Vagina (tissue), 2 donors: ENCODE results near the gene CCDC178. TPM values are rescaled to one million over a fixed set of nuclear protein-coding genes. Genes with fewer than 3 reads are reported as not detected.

Experiments
- DNase-seq, 2 donors: peaks; one replicate each; pipeline ENCODE4 v3.0.0-alpha.2; 2017; ENCODE audit errors: extremely low spot score in 2 of 2
- H3K27ac ChIP-seq: fragments of 200-600 bp; sonication (generic); one replicate; pipeline ENCODE4 v1.5.1; 2019
- H3K27me3 ChIP-seq: fragments of 200-600 bp; sonication (generic); one replicate; pipeline ENCODE4 v1.5.1; 2019
- H3K36me3 ChIP-seq, 2 donors: fragments of 200-600 bp; sonication (generic); one replicate each; pipeline ENCODE4 v1.5.1; 2017 to 2019
- H3K4me1 ChIP-seq: fragments of 200-600 bp; sonication (generic); one replicate; pipeline ENCODE4 v1.5.1; 2019
- H3K4me3 ChIP-seq, 2 donors: fragments of 200-600 bp; sonication (generic); 1 replicate in 1 of 2; 2 replicates in 1 of 2; pipeline ENCODE4 v1.5.1; 2016 to 2019
- H3K9me3 ChIP-seq: fragments of 200-600 bp; sonication (generic); one replicate; pipeline ENCODE4 v1.5.1; 2019
- CTCF ChIP-seq, 3 experiments: fragments of 450-650 bp in 2 of 3; fragments of 200-600 bp in 1 of 3; sonication (generic) in 1 of 3; IDR thresholded peaks; one replicate each; pipeline ENCODE4 v1.5.1; 2017 to 2019; ENCODE audit warnings: antibody characterized with exemption in 3 of 3, mild to moderate bottlenecking in 2 of 3, moderate library complexity in 2 of 3
- POLR2A ChIP-seq, 2 donors: fragments of 450-650 bp; IDR thresholded peaks; one replicate each; pipeline ENCODE4 v1.6.1; 2017; ENCODE audit warnings: antibody characterized with exemption in 2 of 2, mild to moderate bottlenecking in 2 of 2, moderate library complexity in 2 of 2
- POLR2AphosphoS5 ChIP-seq, 2 donors: sonication (generic); formaldehyde crosslinking; IDR thresholded peaks; one replicate each; pipeline ENCODE4 v1.9.0; 2017; ENCODE audit warnings: antibody characterized with exemption in 2 of 2, mild to moderate bottlenecking in 2 of 2, low read depth in 1 of 2; ENCODE audit not compliant: insufficient read depth in 1 of 2
- intact Hi-C: fragments of 100-400 bp; cut with DNase I; formaldehyde crosslinking; loops from one replicate; pipeline ENCODE4 v1.15.1; 2023
- total RNA-seq: library from RNA; depleted of rRNA; stranded (reverse); fragments of >200 nt; gene quantifications from one replicate; pipeline ENCODE4 v1.2.3, GENCODE V29; 2016

The CCDC178 gene
- total RNA-seq, 1 donor from 2014 or later, result 10.8 TPM

GRCh38 chr18:33334781-33335180 is 105.7 kb downstream of the CCDC178 start:
- DNase-seq, result no peak
- intact Hi-C loops, result no loop called here
- H3K27ac ChIP-seq, result no peak overlapping the region
- no peaks in the 10 kb centered on the region for H3K27me3 ChIP-seq
- H3K36me3 ChIP-seq, result no peaks in the 10 kb centered on the region
- TF ChIP-seq CTCF (IDR thresholded peaks at IDR 0.05) (no peak), POLR2A (IDR thresholded peaks at IDR 0.05) (no peak), POLR2AphosphoS5 (IDR thresholded peaks at IDR 0.05; ENCODE audit: insufficient read depth in 1 of 2, low read depth in 1 of 2) (no peak)
- H3K4me3 ChIP-seq, result no peak overlapping the region
- no peaks in the 10 kb centered on the region for H3K9me3 ChIP-seq
- no peaks in the 10 kb centered on the region for H3K4me1 ChIP-seq

- intact Hi-C loops, result no loop called here
- Histone ChIP-seq H3K4me1 (no peaks in the 10 kb centered on the region), H3K36me3 (no peaks in the 10 kb centered on the region), H3K27ac (no peak overlapping the region), H3K4me3 (no peak overlapping the region), H3K27me3 (no peaks in the 10 kb centered on the region), H3K9me3 (no peaks in the 10 kb centered on the region)
- no peak for DNase-seq
- no peak for TF ChIP-seq POLR2A (IDR thresholded peaks at IDR 0.05)
- TF ChIP-seq POLR2AphosphoS5 (IDR thresholded peaks at IDR 0.05; ENCODE audit: insufficient read depth in 1 of 2, low read depth in 1 of 2), result no peak
- TF ChIP-seq CTCF (IDR thresholded peaks at IDR 0.05), result no peak
These were observed 109.8 kb downstream of the CCDC178 start for GRCh38 chr18:33330711-33331110.

- Histone ChIP-seq H3K27ac (no peak overlapping the region), H3K36me3 (no peaks in the 10 kb centered on the region), H3K4me1 (no peaks in the 10 kb centered on the region), H3K9me3 (no peaks in the 10 kb centered on the region), H3K27me3 (no peaks in the 10 kb centered on the region), H3K4me3 (no peak overlapping the region)
- TF ChIP-seq CTCF (IDR thresholded peaks at IDR 0.05) (no peak), POLR2A (IDR thresholded peaks at IDR 0.05) (no peak), POLR2AphosphoS5 (IDR thresholded peaks at IDR 0.05; ENCODE audit: insufficient read depth in 1 of 2, low read depth in 1 of 2) (no peak)
- intact Hi-C loops, result no loop called here
- DNase-seq, result no peak
These were observed 113.5 kb downstream of the CCDC178 start for GRCh38 chr18:33326975-33327374.

DNA sequence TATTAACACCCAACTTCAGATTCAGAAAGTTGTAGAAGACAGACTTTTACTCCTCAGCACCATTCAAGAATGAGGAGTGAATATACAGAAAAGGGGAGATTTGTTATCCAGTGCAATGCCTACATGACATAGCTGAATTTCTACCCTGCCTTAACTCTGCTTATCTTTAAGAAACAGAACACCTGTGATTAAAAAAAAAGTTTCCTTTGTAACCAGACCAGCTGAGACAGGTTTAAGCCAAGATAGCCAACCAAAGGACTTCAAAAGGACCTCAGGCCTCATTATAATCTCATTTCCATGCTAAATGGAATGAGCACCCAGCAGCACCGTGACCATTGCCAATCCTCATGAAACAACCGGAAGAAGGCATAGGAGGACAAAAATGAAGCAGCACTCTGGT is 122.9 kb downstream of the CCDC178 start:
- no peaks in the 10 kb centered on the region for H3K4me1 ChIP-seq
- H3K9me3 ChIP-seq, result no peaks in the 10 kb centered on the region
- no peak overlapping the region for H3K27ac ChIP-seq
- intact Hi-C loops, result no loop called here
- DNase-seq, result no peak
- H3K4me3 ChIP-seq, result no peak overlapping the region
- H3K36me3 ChIP-seq, result no peaks in the 10 kb centered on the region
- H3K27me3 ChIP-seq, result no peaks in the 10 kb centered on the region
- TF ChIP-seq CTCF (IDR thresholded peaks at IDR 0.05), result no peak
- no peak for TF ChIP-seq POLR2AphosphoS5 (IDR thresholded peaks at IDR 0.05; ENCODE audit: insufficient read depth in 1 of 2, low read depth in 1 of 2)
- TF ChIP-seq POLR2A (IDR thresholded peaks at IDR 0.05), result no peak

DNA sequence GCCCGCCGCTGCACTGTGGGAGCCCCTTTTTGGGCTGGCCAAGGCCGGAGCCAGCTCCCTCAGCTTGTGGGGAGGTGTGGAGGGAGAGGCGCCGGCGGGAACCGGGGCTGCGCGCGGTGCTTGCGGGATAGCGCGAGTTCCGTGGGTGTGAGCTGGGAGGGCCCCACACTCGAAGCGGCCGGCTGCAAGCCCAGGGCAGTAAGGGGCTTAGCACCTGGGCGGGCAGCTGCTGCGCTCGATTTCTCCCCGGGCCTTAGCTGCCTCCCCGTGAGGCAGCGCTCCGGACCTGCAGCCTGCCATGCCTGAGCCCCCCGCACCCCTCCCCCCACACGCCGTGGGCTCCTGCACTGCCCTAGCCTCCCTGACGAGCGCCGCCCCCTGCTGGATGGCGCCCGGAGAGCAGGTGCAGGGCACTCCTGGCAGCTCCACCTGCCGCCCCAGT is 124.4 kb downstream of the CCDC178 start:
- Histone ChIP-seq H3K27ac (no peak overlapping the region), H3K36me3 (no peaks in the 10 kb centered on the region), H3K4me1 (no peaks in the 10 kb centered on the region), H3K27me3 (no peaks in the 10 kb centered on the region), H3K4me3 (no peak overlapping the region), H3K9me3 (no peaks in the 10 kb centered on the region)
- intact Hi-C loops, result no loop called here
- no peak for TF ChIP-seq POLR2A (IDR thresholded peaks at IDR 0.05)
- TF ChIP-seq CTCF (IDR thresholded peaks at IDR 0.05), result no peak
- no peak for TF ChIP-seq POLR2AphosphoS5 (IDR thresholded peaks at IDR 0.05; ENCODE audit: insufficient read depth in 1 of 2, low read depth in 1 of 2)
- DNase-seq, result no peak
